ENCODE measurements around the gene ZSCAN10.

- TF ChIP-seq CTCF (conservative IDR thresholded peaks at IDR 0.05; ENCODE audit: low read length), result no peak
- no peak for TF ChIP-seq EZH2phosphoT487 (IDR thresholded peaks at IDR 0.05; ENCODE audit: borderline replicate concordance)
Measured at GRCh38 chr16:3142770-3143169, 43.7 kb upstream of the ZSCAN10 start.

All from Loucy (cell line).